ENCODE data around the gene MS4A10. TPM values are rescaled to one million over a fixed set of nuclear protein-coding genes. Genes with fewer than 3 reads are reported as not detected.

Gene MS4A10
- total and polyA plus RNA-seq, 2 of the 8 experiments (the other 6 are each of a cell fraction or from before 2014, with no cell fraction given), result not detected

DNA sequence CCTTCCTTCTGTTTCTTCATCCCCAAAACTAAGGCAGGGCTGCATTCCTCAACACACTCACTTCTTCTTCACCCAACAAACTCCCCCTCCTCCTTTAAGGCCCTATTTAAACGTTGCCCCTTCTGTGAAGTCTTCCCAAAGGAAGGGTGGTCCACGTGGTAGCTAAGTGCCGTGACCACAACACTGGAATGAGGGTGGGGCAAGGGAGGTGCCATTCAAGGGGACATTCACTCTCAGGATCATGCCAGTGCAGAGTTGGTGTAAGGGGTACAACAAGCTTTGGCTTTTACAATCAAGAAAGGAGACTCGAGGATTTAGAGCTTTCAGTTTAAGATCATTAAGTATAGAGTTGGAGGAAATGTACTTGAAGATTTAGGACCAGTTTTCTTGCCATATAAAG lies 8.0 kb upstream of the MS4A10 start:
- ChIA-PET CTCF (ENCODE audit: partially characterized antibody) (interaction anchor here (0.8 to 11.8 kb wide), 17 partner anchors 9 to 122 kb away, joined by 3 to 145 read pairs (median 5); partner anchors contain the start of gene MS4A15), POLR2A (ENCODE audit: partially characterized antibody) (interaction anchor here (0.9 to 1.1 kb wide), 2 partner anchors 65 to 114 kb away, joined by 3 read pairs; partner anchors contain the start of gene CCDC86)
- H2BK15ac ChIP-seq (ENCODE audit: low read length), result no peak overlapping the region
- no peak overlapping the region for H2BK120ac ChIP-seq (replicated peaks; ENCODE audit: low read depth, low read length)
- H4K20me1 ChIP-seq (replicated peaks in 1 of 2; ENCODE audit: control insufficient read depth in 1 of 2, insufficient read depth in 2 of 2, low read length in 2 of 2), result no peaks in the 10 kb centered on the region
- no peak overlapping the region for H2AK5ac ChIP-seq (ENCODE audit: low read depth, low read length)
- no peak overlapping the region for H2AFZ ChIP-seq (ENCODE audit: low read length)
- H3K14ac ChIP-seq (ENCODE audit: insufficient read length), result no peak overlapping the region
- no peaks in the 10 kb centered on the region for H3K27me3 ChIP-seq (replicated peaks in 1 of 4; ENCODE audit: control insufficient read depth in 3 of 4, extremely low read depth in 1 of 4, insufficient read depth in 3 of 4, low read length in 3 of 4)
- no peak overlapping the region for H2BK20ac ChIP-seq (ENCODE audit: low read length)
- DNase-seq (ENCODE audit: low read depth in 1 of 2, low spot score in 2 of 2) (no peak), FAIRE-seq (no peak)
- no peak overlapping the region for H3K23ac ChIP-seq (ENCODE audit: insufficient read length)
- 0 out of 4 replicates have a peak, but pooled peaks cover 0 to 3% of the 10 kb centered on the region in 2 experiments for H3K9me3 ChIP-seq (ENCODE audit: insufficient read depth in 2 of 2, low read depth in 1 of 2, low read length in 1 of 2)
- no peak overlapping the region for H3K4ac ChIP-seq (replicated peaks; ENCODE audit: insufficient read length, low read depth, low read length)
- WGBS, 2 experiments (ENCODE audit: extremely low coverage in 1 of 2, insufficient coverage in 1 of 2, insufficient read length in 1 of 2, insufficient replicate concordance in 2 of 2, low coverage in 1 of 2, low lambda C conversion rate in 2 of 2, missing lambda C conversion rate in 1 of 2), result 89% methylated on average over 4 of the region's 4 CpGs; no CpG with 5 or more reads in 1 of the 2 experiments
- H3K79me2 ChIP-seq (ENCODE audit: control insufficient read depth in 1 of 2, insufficient read depth in 2 of 2, low read length in 2 of 2), result no peaks in the 10 kb centered on the region
- no peak overlapping the region for H2BK12ac ChIP-seq (ENCODE audit: low read depth, low read length)
- no peak overlapping the region for H4K8ac ChIP-seq (ENCODE audit: extremely low read depth, insufficient read depth, low read length)
- no peak overlapping the region for H3K9ac ChIP-seq (replicated peaks in 1 of 4; ENCODE audit: extremely low read depth in 1 of 4, low read depth in 3 of 4, low read length in 3 of 4)
- H3K36me3 ChIP-seq (ENCODE audit: control insufficient read depth in 2 of 4, insufficient read depth in 4 of 4, low read length in 3 of 4), result no peaks in the 10 kb centered on the region
- no peak overlapping the region for H4K91ac ChIP-seq (replicated peaks; ENCODE audit: insufficient read length, low read length)
- no peak overlapping the region for H3K4me3 ChIP-seq (ENCODE audit: extremely low read depth in 1 of 4, insufficient read depth in 2 of 4, low read depth in 3 of 4, low read length in 4 of 4)
- H3K18ac ChIP-seq (ENCODE audit: extremely low read depth, low read length), result no peak overlapping the region
- no peak for TF ChIP-seq CHD2 (IDR thresholded peaks at IDR 0.05; ENCODE audit: low read length)
- no peak for TF ChIP-seq CBX5 (IDR thresholded peaks at IDR 0.05; ENCODE audit: low read depth, low read length)
- TF ChIP-seq JUN (IDR thresholded peaks at IDR 0.05; ENCODE audit: low read depth, low read length), result no peak
- no peak for TF ChIP-seq NANOG (IDR thresholded peaks at IDR 0.05; ENCODE audit: insufficient read depth, low read depth, low read length, poor library complexity, severe bottlenecking)
- TF ChIP-seq, protein P1, sequence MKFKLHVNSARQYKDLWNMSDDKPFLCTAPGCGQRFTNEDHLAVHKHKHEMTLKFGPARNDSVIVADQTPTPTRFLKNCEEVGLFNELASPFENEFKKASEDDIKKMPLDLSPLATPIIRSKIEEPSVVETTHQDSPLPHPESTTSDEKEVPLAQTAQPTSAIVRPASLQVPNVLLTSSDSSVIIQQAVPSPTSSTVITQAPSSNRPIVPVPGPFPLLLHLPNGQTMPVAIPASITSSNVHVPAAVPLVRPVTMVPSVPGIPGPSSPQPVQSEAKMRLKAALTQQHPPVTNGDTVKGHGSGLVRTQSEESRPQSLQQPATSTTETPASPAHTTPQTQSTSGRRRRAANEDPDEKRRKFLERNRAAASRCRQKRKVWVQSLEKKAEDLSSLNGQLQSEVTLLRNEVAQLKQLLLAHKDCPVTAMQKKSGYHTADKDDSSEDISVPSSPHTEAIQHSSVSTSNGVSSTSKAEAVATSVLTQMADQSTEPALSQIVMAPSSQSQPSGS (IDR thresholded peaks at IDR 0.05; ENCODE audit: low read length), result no peak
- TF ChIP-seq KDM1A (IDR thresholded peaks at IDR 0.05; ENCODE audit: borderline replicate concordance, low read length), result no peak
- TF ChIP-seq KDM5A (IDR thresholded peaks at IDR 0.05; ENCODE audit: low read length), result no peak
- no peak for TF ChIP-seq ASH2L (IDR thresholded peaks at IDR 0.05; ENCODE audit: low read length)
- TF ChIP-seq CREB1 (IDR thresholded peaks at IDR 0.05), result no peak
- H3K4me1 ChIP-seq (replicated peaks in 1 of 4; ENCODE audit: control insufficient read depth in 3 of 4, insufficient read depth in 4 of 4, low read length in 3 of 4), result no peaks in the 10 kb centered on the region; a peak in 1 of 7 replicates
- no peak overlapping the region for H3K27ac ChIP-seq (ENCODE audit: low read depth, low read length)
- H3K56ac ChIP-seq (replicated peaks; ENCODE audit: insufficient read length, low read depth, low read length), result no peak overlapping the region
- no peaks in the 10 kb centered on the region for H3K79me1 ChIP-seq (ENCODE audit: low read depth, low read length)
- H3K4me2 ChIP-seq (ENCODE audit: insufficient read depth in 1 of 2, low read depth in 2 of 2, low read length in 2 of 2), result no peak overlapping the region
- H4K5ac ChIP-seq (ENCODE audit: insufficient read length, low read depth, low read length), result no peak overlapping the region
- no peak overlapping the region for H2BK5ac ChIP-seq (ENCODE audit: low read depth, low read length)
- no peaks in the 10 kb centered on the region for H3K23me2 ChIP-seq (ENCODE audit: low read depth, low read length)

All from H1 (cell line).